ENCODE results near the gene TMEM181. TPM values are rescaled to one million over a fixed set of nuclear protein-coding genes. Genes with fewer than 3 reads are reported as not detected.

Gene TMEM181
- total and polyA plus RNA-seq, 2 experiments from 2014 or later = 11.9 to 25.2 TPM

GRCh38 chr6:158584236-158584651, 24.4 kb downstream of the TMEM181 start (continued):
- no peak for TF ChIP-seq ZNF462 (CRISPR knock-in tag; IDR thresholded peaks at IDR 0.05)

GRCh38 chr6:158586652-158587051, 26.8 kb downstream of the TMEM181 start:
- peaks cover 21% of the 10 kb centered on the region for H4K20me1 ChIP-seq (replicated peaks; ENCODE audit: insufficient read depth)
- TF ChIP-seq REST (IDR thresholded peaks at IDR 0.05; ENCODE audit: unreplicated experiment) = no peak
- no peak for TF ChIP-seq ETS1 (IDR thresholded peaks at IDR 0.05)
- TF ChIP-seq POLR2AphosphoS5 (IDR thresholded peaks at IDR 0.05; ENCODE audit: low read depth) = no peak
- TF ChIP-seq NANOG (IDR thresholded peaks at IDR 0.05; ENCODE audit: borderline replicate concordance) = no peak
- TF ChIP-seq EZH2phosphoT487 (IDR thresholded peaks at IDR 0.05; ENCODE audit: unreplicated experiment) = no peak
- TF ChIP-seq JUNB (IDR thresholded peaks at IDR 0.05; ENCODE audit: unreplicated experiment) = no peak
- TF ChIP-seq STAT1 (IDR thresholded peaks at IDR 0.05; ENCODE audit: unreplicated experiment) = no peak
- TF ChIP-seq ZNF114 (CRISPR knock-in tag; IDR thresholded peaks at IDR 0.05) = no peak
- TF ChIP-seq ZNF331 (CRISPR knock-in tag; IDR thresholded peaks at IDR 0.05; ENCODE audit: low read depth) = no peak

More at GRCh38 chr6:158586652-158587051, 26.8 kb downstream of the TMEM181 start:
- Histone ChIP-seq H3K9me2 (ENCODE audit: insufficient read depth) (no peaks in the 10 kb centered on the region), H3K36me3 (ENCODE audit: insufficient read depth) (peaks cover 34% of the 10 kb centered on the region), H3K27ac (ENCODE audit: low read depth) (no peak overlapping the region), H3K27me3 (ENCODE audit: insufficient read depth) (no peaks in the 10 kb centered on the region), H3K4me2 (no peak overlapping the region), H3F3A (replicated peaks; ENCODE audit: low read depth) (no peaks in the 10 kb centered on the region), H3K4me3 (no peak overlapping the region), H3K79me2 (replicated peaks; ENCODE audit: insufficient read depth) (no peaks in the 10 kb centered on the region; the same call in 1 of the 2 replicates), H2AFZ (no peak overlapping the region), H3K4me1 (ENCODE audit: insufficient read depth) (no peaks in the 10 kb centered on the region)
- Mint-ChIP-seq H3K4me1 (no peaks in the 10 kb centered on the region), H3K27ac (no peak overlapping the region), H3K27me3 (ENCODE audit: insufficient read depth, low read depth, poor library complexity) (peaks cover 2% of the 10 kb centered on the region), H3K4me3 (no peak overlapping the region), H3K36me3 (ENCODE audit: low read depth) (peaks cover 88% of the 10 kb centered on the region), H3K9me3 (no peaks in the 10 kb centered on the region)
- no peak for DNase-seq (ENCODE audit: low spot score)
- no peak for ATAC-seq

All from GM23338 (cell line).